K562 (cell line): ENCODE results near the gene STK11. TPM values are rescaled to one million over a fixed set of nuclear protein-coding genes. Genes with fewer than 3 reads are reported as not detected.

Source experiments
- AFF1 ChIP-seq, 2 experiments: fragments of 450-650 bp; IDR thresholded peaks; 2 replicates each; pipeline ENCODE4 v1.6.1; 2018; ENCODE audit warnings: mild to moderate bottlenecking in 2 of 2, low read depth in 1 of 2; ENCODE audit not compliant: partially characterized antibody in 2 of 2
- DEAF1 ChIP-seq: fragments of 450-650 bp; formaldehyde crosslinking; IDR thresholded peaks from 2 replicates; pipeline ENCODE4 v1.4.0; 2020; ENCODE audit warnings: mild to moderate bottlenecking, moderate library complexity
- NCOA6 ChIP-seq: fragments of 450-650 bp; IDR thresholded peaks from 2 replicates; pipeline ENCODE4 v1.6.1; 2017; ENCODE audit warnings: mild to moderate bottlenecking
- NONO ChIP-seq, 2 experiments: fragments of 200-400 bp in 1 of 2; fragments of 450-650 bp in 1 of 2; formaldehyde crosslinking in 1 of 2; IDR thresholded peaks; 2 replicates each; pipeline ENCODE4 v1.6.1; 2017; ENCODE audit warnings: low read depth in 2 of 2, mild to moderate bottlenecking in 2 of 2, moderate library complexity in 2 of 2, low read length in 1 of 2
- SPI1 ChIP-seq: IDR thresholded peaks from 2 replicates; pipeline ENCODE4 v1.6.1; 2011; ENCODE audit warnings: low read depth, low read length, control low read depth, borderline replicate concordance
- SREBF2 ChIP-seq: sonication (generic); formaldehyde crosslinking; IDR thresholded peaks from 2 replicates; pipeline ENCODE4 v1.4.0; 2020; ENCODE audit warnings: mild to moderate bottlenecking, missing genetic modification reagents
- SRF ChIP-seq, 2 experiments: fragments of 250-450, 450-650 bp in 1 of 2; sonication (Bioruptor Pico) in 1 of 2; sonication (generic) in 1 of 2; formaldehyde crosslinking; IDR thresholded peaks; 2 replicates each; pipeline versions ENCODE4 v1.5.0 to v1.5.1; 2020 to 2022; ENCODE audit warnings: mild to moderate bottlenecking in 1 of 2, missing genetic modification reagents in 1 of 2
- ZNF197 ChIP-seq: fragments of 200-800 bp; sonication (Bioruptor generic); IDR thresholded peaks from 2 replicates; pipeline ENCODE4 v1.6.1; 2016; ENCODE audit warnings: low read depth, missing genetic modification characterization, missing compliant biosample characterization
- ZNF318 ChIP-seq, 2 experiments: fragments of 450-650 bp; IDR thresholded peaks; 2 replicates each; pipeline ENCODE4 v1.6.1; 2016; ENCODE audit warnings: mild to moderate bottlenecking in 2 of 2, borderline replicate concordance in 1 of 2, low read depth in 1 of 2, moderate library complexity in 1 of 2
- polyA plus RNA-seq, 8 experiments: library from polyadenylated mRNA; depleted of rRNA in 4 of 8; stranded (reverse) in 5 of 8; unstranded in 3 of 8; fragments of >200 nt; fragmentation: Nextera tagmentation in 2 of 8; fragmentation: Illumina TruSeq in 1 of 8; extraction: Ambion mirVana in 2 of 8; extraction: Trizol in 1 of 8; gene quantifications; 2 replicates each; pipeline versions ENCODE4 v1.2.1 to v1.2.3, GENCODE V29; 2011 to 2014; ENCODE audit warnings: inconsistent platforms in 1 of 8, missing spikeins in 1 of 8
- total RNA-seq, 7 experiments: library from RNA; depleted of rRNA in 6 of 7; stranded (reverse); fragments of >200 nt in 6 of 7; fragmentation: Illumina TruSeq in 2 of 7; extraction: Trizol in 2 of 7; gene quantifications; 2 replicates each; pipeline versions ENCODE4 v1.2.1 to v1.2.3, GENCODE V29; 2011 to 2021; ENCODE audit warnings: low replicate concordance in 1 of 7

STK11 gene
- total and polyA plus RNA-seq, 9 of the 15 experiments (the other 6 are each of a cell fraction or from before 2014, with no cell fraction given) = 0.15 to 96.5 (median 31.7) TPM

GRCh38 chr19:1251330-1252220 lies 46.0 kb downstream of the STK11 start (continued):
- TF ChIP-seq DEAF1 (no peak), ZNF318 (IDR thresholded peaks at IDR 0.05; ENCODE audit: borderline replicate concordance in 1 of 2, low read depth in 1 of 2) (no peak), SPI1 (peak; percentile 46; the same call in 1 of the 2 replicates), ZNF197 (CRISPR knock-in tag) (no peak), AFF1 (IDR thresholded peaks at IDR 0.05; ENCODE audit: low read depth in 1 of 2, partially characterized antibody in 2 of 2) (peak in 1 of 2 experiments; percentile 29), NCOA6 (no peak), SREBF2 (no peak), NONO (IDR thresholded peaks at IDR 0.05; ENCODE audit: low read depth in 2 of 2, low read length in 1 of 2) (0 out of 4 replicates have a peak, but pooled peaks of 1 of the 2 experiments have one; percentile 36), SRF (CRISPR knock-in tag; IDR thresholded peaks at IDR 0.05) (no peak)
